ENCODE data around the gene C11orf91.

C11orf91 gene

DNA sequence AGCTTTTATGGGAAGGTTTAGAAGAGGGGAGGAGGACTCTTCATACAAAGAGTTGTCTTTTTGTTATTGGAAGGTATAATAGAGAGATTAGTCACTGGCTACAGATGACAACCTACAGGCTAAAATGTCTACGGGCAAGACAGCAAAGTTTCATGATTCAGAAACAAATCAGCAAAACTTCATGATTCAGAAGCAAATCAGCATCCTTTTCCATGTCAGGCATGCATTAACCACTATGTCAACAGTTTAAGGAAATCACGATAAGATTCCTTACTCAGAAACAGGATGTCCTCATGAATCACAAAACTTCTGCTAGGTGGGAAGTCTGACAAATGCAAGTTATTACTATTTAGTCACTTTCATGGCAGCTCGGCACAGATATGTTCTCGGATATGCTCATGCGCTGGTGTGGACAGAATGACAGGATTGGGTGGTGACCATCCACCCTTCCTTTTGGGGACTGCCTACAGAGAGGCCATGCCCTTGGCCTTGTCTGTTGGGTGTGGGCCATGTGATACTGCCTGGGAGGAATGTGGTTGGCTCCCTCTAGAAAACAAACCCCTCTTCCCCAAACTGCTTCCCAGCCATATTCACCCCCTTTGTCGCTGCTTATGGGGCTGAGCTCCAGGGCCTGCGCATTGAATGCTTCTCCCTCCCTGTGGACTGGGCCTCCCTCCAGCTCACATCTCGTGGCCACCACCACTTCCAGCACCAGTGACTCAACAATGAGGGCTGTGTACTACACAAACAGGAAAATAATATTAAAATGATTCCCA lies 10.1 kb downstream of the C11orf91 start:
- Histone ChIP-seq H3K4me1 (ENCODE audit: control insufficient read depth in 1 of 2, insufficient read depth in 1 of 2, low read depth in 1 of 2, low read length in 1 of 2) (peaks cover 7 to 17% of the 10 kb centered on the region in 2 experiments), H3K27me3 (no peaks in the 10 kb centered on the region), H3K9me3 (no peaks in the 10 kb centered on the region), H3K27ac (no peak overlapping the region), H3K36me3 (no peaks in the 10 kb centered on the region), H3K4me3 (ENCODE audit: low read depth in 1 of 2, low read length in 1 of 2) (no peak overlapping the region)
- TF ChIP-seq, protein P1, sequence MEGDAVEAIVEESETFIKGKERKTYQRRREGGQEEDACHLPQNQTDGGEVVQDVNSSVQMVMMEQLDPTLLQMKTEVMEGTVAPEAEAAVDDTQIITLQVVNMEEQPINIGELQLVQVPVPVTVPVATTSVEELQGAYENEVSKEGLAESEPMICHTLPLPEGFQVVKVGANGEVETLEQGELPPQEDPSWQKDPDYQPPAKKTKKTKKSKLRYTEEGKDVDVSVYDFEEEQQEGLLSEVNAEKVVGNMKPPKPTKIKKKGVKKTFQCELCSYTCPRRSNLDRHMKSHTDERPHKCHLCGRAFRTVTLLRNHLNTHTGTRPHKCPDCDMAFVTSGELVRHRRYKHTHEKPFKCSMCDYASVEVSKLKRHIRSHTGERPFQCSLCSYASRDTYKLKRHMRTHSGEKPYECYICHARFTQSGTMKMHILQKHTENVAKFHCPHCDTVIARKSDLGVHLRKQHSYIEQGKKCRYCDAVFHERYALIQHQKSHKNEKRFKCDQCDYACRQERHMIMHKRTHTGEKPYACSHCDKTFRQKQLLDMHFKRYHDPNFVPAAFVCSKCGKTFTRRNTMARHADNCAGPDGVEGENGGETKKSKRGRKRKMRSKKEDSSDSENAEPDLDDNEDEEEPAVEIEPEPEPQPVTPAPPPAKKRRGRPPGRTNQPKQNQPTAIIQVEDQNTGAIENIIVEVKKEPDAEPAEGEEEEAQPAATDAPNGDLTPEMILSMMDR (IDR thresholded peaks at IDR 0.05): no peak

GRCh38 chr11:33689501-33689900 lies 11.1 kb downstream of the C11orf91 start:
- H3K27ac ChIP-seq: no peak overlapping the region
- TF ChIP-seq, protein P1 (IDR thresholded peaks at IDR 0.05): no peak
- no peaks in the 10 kb centered on the region for H3K9me3 ChIP-seq
- H3K4me3 ChIP-seq (ENCODE audit: low read depth in 1 of 2, low read length in 1 of 2): no peak overlapping the region
- H3K4me1 ChIP-seq (ENCODE audit: control insufficient read depth in 1 of 2, insufficient read depth in 1 of 2, low read depth in 1 of 2, low read length in 1 of 2): peaks cover 4 to 8% of the 10 kb centered on the region in 2 experiments
- H3K36me3 ChIP-seq: no peaks in the 10 kb centered on the region
- H3K27me3 ChIP-seq: no peaks in the 10 kb centered on the region

GRCh38 chr11:33689085-33689484 lies 11.5 kb downstream of the C11orf91 start:
- no peaks in the 10 kb centered on the region for H3K27me3 ChIP-seq
- no peak overlapping the region for H3K27ac ChIP-seq
- TF ChIP-seq, protein P1 (IDR thresholded peaks at IDR 0.05): no peak
- H3K9me3 ChIP-seq: no peaks in the 10 kb centered on the region
- H3K4me1 ChIP-seq (ENCODE audit: control insufficient read depth in 1 of 2, insufficient read depth in 1 of 2, low read depth in 1 of 2, low read length in 1 of 2): peaks cover 0 to 8% of the 10 kb centered on the region in 2 experiments
- no peaks in the 10 kb centered on the region for H3K36me3 ChIP-seq
- no peak overlapping the region for H3K4me3 ChIP-seq (ENCODE audit: low read depth in 1 of 2, low read length in 1 of 2)

GRCh38 chr11:33687733-33688479 lies 12.7 kb downstream of the C11orf91 start:
- H3K27ac ChIP-seq: no peak overlapping the region
- no peaks in the 10 kb centered on the region for H3K27me3 ChIP-seq
- H3K4me1 ChIP-seq (ENCODE audit: control insufficient read depth in 1 of 2, insufficient read depth in 1 of 2, low read depth in 1 of 2, low read length in 1 of 2): peaks cover 0 to 8% of the 10 kb centered on the region in 2 experiments
- H3K4me3 ChIP-seq (ENCODE audit: low read depth in 1 of 2, low read length in 1 of 2): no peak overlapping the region
- TF ChIP-seq, protein P1 (IDR thresholded peaks at IDR 0.05): no peak
- no peaks in the 10 kb centered on the region for H3K9me3 ChIP-seq
- no peaks in the 10 kb centered on the region for H3K36me3 ChIP-seq

DNA sequence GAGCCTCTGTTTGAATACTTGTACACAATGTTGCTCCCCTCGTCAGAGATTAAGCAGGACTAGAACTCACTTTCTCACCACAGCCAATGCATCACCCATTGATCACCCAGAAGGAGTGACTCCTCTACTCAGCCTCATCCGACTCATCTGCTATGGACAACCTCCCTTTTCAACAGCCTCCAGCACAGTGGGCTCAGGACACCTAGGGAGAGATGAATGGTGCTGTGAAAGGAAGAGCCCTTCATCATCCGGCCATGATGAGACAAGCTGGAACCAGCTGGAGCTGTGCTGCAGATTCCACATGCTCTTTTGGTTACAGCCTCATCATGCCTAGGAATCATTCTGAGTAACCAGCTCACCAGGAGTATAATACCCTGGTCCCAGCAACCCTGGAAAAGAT lies 15.5 kb downstream of the C11orf91 start:
- no peak overlapping the region for H3K4me3 ChIP-seq (ENCODE audit: low read depth in 1 of 2, low read length in 1 of 2)
- H3K9me3 ChIP-seq: no peaks in the 10 kb centered on the region
- H3K36me3 ChIP-seq: no peaks in the 10 kb centered on the region

More for the DNA sequence above, 15.5 kb downstream of the C11orf91 start:
- Histone ChIP-seq H3K4me1 (ENCODE audit: control insufficient read depth in 1 of 2, insufficient read depth in 1 of 2, low read depth in 1 of 2, low read length in 1 of 2) (peaks cover 0 to 8% of the 10 kb centered on the region in 2 experiments), H3K27ac (no peak overlapping the region), H3K27me3 (peaks cover 26% of the 10 kb centered on the region)
- TF ChIP-seq, protein P1 (IDR thresholded peaks at IDR 0.05): no peak
